GM12874 (cell line): Measurements from ENCODE around the gene SLC38A10.
A peak's percentile ranks its signal among the peaks of the same experiment; 100 is the strongest.

Source experiments
- TF ChIP-seq, protein P1 (sequence below): IDR thresholded peaks from 2 replicates; pipeline ENCODE4 v1.5.1; 2011; ENCODE audit warnings: low read depth, mild to moderate bottlenecking, control low read depth, low read length, moderate library complexity; ENCODE audit not compliant: insufficient read depth

SLC38A10 gene

GRCh38 chr17:81207610-81208581 is 87.2 kb downstream of the SLC38A10 start:
- TF ChIP-seq, protein P1, sequence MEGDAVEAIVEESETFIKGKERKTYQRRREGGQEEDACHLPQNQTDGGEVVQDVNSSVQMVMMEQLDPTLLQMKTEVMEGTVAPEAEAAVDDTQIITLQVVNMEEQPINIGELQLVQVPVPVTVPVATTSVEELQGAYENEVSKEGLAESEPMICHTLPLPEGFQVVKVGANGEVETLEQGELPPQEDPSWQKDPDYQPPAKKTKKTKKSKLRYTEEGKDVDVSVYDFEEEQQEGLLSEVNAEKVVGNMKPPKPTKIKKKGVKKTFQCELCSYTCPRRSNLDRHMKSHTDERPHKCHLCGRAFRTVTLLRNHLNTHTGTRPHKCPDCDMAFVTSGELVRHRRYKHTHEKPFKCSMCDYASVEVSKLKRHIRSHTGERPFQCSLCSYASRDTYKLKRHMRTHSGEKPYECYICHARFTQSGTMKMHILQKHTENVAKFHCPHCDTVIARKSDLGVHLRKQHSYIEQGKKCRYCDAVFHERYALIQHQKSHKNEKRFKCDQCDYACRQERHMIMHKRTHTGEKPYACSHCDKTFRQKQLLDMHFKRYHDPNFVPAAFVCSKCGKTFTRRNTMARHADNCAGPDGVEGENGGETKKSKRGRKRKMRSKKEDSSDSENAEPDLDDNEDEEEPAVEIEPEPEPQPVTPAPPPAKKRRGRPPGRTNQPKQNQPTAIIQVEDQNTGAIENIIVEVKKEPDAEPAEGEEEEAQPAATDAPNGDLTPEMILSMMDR, result no peak

GRCh38 chr17:81206657-81207056 is 88.5 kb downstream of the SLC38A10 start:
- TF ChIP-seq, protein P1, result no peak

DNA sequence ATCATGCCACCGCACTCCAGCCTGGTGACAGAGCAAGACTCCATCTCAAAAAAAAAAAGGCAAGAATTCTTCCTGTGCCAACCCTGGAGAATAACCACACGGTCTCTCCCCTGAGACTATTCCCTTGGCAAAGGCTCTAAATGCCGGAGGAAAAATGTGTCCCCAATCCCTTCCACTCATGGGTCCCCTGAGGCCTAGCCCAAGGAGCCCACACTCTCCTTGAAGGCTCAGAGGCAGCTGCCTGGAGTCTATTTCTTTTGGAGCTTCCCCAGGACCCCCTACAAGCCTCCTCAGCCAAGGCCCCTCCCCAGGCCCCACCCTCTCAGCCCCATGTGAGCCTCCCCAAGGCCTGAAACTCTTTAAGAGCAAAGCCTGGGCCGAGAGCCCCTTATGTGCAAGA is 88.9 kb downstream of the SLC38A10 start:
- TF ChIP-seq, protein P1, result no peak

- TF ChIP-seq, protein P1, result no peak
Measured at GRCh38 chr17:81204578-81204977, 90.5 kb downstream of the SLC38A10 start.

DNA sequence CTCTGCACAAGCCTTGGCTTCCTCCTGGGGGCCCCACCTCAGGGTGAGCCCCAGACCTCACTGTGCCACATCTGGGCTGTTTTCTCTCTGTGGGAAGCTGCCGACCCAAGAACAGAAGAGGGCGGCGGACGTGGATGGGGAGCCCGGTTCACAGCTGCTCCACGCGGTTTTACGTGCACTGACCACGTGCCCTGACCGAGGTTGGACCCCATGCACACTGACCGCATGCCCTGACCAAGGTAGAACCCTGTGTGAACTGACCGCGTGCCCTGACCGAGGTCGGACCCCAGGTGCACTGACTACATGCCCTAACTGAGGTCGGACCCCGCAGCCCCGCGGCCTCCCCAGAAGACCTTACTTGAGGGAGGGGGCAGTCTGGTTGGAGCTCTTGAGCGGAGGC is 92.0 kb downstream of the SLC38A10 start:
- TF ChIP-seq, protein P1, result no peak

- TF ChIP-seq, protein P1, result no peak
Measured at GRCh38 chr17:81202318-81202717, 92.8 kb downstream of the SLC38A10 start.

DNA sequence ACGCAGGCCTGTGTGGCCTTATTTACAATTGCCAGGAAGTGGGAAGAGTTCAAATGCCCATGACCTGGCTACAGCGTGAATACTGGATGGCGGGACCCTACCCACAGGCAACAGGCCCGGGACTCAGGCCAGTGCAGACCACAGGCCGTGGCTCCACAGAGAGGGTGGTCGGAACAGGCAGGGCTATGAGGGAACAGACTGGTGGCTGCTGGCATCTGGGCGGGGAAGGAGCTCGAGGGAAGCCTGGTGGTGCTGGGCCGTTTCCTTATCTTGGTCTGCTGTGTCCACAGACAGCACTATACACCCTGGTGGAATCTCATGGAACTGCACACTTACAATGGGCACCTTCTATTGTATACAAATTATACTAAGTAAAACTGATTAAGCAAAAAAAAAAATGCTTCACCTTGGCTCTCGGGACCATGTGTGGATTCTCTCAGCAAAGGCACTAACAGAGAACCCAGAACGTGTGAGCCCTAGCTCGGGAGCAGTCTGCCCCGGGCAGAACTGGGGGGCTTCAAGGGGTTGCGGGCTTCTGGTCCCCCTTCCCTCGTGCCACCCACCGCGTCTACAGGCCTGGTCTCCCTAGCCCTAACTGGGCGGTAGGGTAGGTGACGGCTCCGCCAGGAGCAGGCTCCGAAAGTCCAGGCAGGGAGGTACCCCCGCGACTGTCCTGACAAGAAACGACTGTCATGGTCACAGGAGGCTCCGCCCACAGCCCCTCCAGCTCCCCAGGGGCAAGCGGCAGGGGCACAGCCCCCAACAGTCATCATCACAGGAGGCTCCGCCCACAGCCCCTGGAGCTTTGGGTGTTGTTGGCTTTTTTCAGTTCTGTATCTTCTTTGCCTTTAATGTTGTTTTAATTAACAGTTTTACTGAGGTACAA is 94.2 kb downstream of the SLC38A10 start:
- TF ChIP-seq, protein P1, result peak; percentile 48; the same call in 1 of the 2 replicates
